Measurements from ENCODE around the gene C12orf60. TPM values are rescaled to one million over a fixed set of nuclear protein-coding genes. Genes with fewer than 3 reads are reported as not detected.
"Not testable (repeated sequence)": the region's sequence is repeated elsewhere in the genome, so short reads cannot be mapped to it uniquely, and the experiment has no call there.

The C12orf60 gene, protein sequence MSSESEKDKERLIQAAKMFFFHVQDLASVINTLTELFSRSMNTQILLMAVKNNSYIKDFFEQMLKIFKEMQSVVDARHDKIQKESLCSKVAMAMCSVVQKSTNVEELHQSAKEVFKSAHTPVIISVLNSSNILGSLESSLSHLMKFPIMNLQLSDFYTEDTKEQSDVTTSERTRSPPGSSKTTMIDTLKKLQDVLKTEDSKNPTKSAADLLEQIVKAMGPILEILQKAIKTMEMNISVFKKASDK
- total RNA-seq (1 to 10 TPM in 3 of 7 donors, under 1 TPM in 4; 0.60 to 1.2 (median 0.82) TPM), polyA plus RNA-seq (1 to 10 TPM in 1 of 2 donors, under 1 TPM in 1; 0.50 to 1.9 TPM)
- long read RNA-seq, donor 1, partial matches to known transcripts = 0 of 1 reads
- long read RNA-seq, donor 1, other reads (novel, unspliced or antisense) = 0 of 1 reads
- long read RNA-seq, donor 2, partial matches to known transcripts = 18 of 131 reads
- long read RNA-seq, donor 2, other reads (novel, unspliced or antisense) = 112 of 131 reads
- long read RNA-seq, donor 3, partial matches to known transcripts = 0 of 2 reads
- long read RNA-seq, donor 3, other reads (novel, unspliced or antisense) = 2 of 2 reads

- H3K4me1 ChIP-seq (ENCODE audit: insufficient read depth) = no peaks in the 10 kb centered on the region
- peak; percentile 89 to 96 (median 91) for DNase-seq
- peak within 1 kb of the TSS; percentile 64 to 85 for H3K27ac ChIP-seq
- 0 to 1% (median 0%) methylated on average over 50 of the region's 50 CpGs for WGBS, 3 donors
- TF ChIP-seq CTCF (IDR thresholded peaks at IDR 0.05) (no peak), POLR2A (IDR thresholded peaks at IDR 0.05) (peak; percentile 77), EP300 (IDR thresholded peaks at IDR 0.05) (no peak)
- intact Hi-C loops (cut with DNase I) = no loop called here
- no peaks in the 10 kb centered on the region for H3K27me3 ChIP-seq
- H3K36me3 ChIP-seq = no peaks in the 10 kb centered on the region
- peak within 1 kb of the TSS; percentile 99 for H3K4me3 ChIP-seq
- H3K9me3 ChIP-seq = no peaks in the 10 kb centered on the region
Observed at GRCh38 chr12:14803011-14803829, at the start of gene C12orf60, which contains the start of gene WBP11. TSS of gene C12orf60 (plus strand) at chr12:14803670. CDS start at chr12:14822936, 19,266 bp downstream. TSS of gene WBP11 (minus strand) at chr12:14803478. CDS start at chr12:14801383, 2,095 bp downstream.

DNA sequence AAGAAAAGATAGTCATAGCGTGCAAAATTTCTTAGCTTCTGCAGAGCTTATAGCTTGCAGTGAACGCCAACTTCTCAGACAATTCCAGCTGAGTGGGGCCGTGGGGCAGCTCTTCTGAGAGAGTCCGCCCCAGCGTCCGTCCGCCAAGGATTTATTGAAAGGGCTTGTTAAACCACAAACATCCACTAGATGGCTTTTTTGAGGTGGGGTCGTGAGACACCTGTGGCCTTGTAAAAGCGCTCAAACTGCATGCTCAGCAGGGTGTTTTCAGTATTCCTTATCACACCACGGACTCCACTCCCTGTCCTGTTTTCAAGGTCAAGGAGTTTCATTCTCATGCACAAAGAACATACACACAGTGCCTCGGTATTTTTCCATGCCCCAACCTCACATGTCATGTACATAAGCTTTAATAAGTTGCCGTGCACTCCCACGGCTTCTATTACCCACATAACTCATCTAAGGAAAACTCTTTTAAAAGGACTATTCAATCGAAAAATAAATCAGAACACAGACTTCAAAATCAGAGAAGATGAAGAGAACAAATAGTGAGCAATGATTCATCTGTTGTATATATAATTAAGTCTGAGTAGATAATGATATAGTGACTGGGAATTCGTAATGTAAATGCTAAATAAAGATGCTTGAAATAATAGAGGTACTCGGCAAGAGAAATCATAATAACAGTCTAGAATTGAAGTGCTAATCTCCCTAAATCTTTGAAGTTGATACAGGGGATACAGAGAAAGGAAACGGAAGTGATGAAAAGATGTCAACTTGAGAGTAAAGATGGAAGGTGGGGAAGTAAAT is 46.9 kb upstream of the C12orf60 start:
- no peak overlapping the region for H3K27ac ChIP-seq
- DNase-seq = peak in 3 of 5 donors; percentile 23 to 49 (median 28)
- no peak overlapping the region for H3K4me3 ChIP-seq
- H3K27me3 ChIP-seq = no peaks in the 10 kb centered on the region
- peaks cover 3% of the 10 kb centered on the region for H3K4me1 ChIP-seq (ENCODE audit: insufficient read depth)
- intact Hi-C loops (cut with DNase I) = loop anchor here in 1 of 4 donors (10.0 kb wide), 1 partner anchor 522 kb away; no protein-coding TSS in a partner anchor
- TF ChIP-seq CTCF (IDR thresholded peaks at IDR 0.05) = no peak
- no peak for TF ChIP-seq POLR2A (IDR thresholded peaks at IDR 0.05)
- no peak for TF ChIP-seq EP300 (IDR thresholded peaks at IDR 0.05)
- WGBS, 3 donors = 12 to 28% (median 14%) methylated on average over 17 of the region's 17 CpGs
- no peaks in the 10 kb centered on the region for H3K36me3 ChIP-seq
- H3K9me3 ChIP-seq = no peaks in the 10 kb centered on the region

DNA sequence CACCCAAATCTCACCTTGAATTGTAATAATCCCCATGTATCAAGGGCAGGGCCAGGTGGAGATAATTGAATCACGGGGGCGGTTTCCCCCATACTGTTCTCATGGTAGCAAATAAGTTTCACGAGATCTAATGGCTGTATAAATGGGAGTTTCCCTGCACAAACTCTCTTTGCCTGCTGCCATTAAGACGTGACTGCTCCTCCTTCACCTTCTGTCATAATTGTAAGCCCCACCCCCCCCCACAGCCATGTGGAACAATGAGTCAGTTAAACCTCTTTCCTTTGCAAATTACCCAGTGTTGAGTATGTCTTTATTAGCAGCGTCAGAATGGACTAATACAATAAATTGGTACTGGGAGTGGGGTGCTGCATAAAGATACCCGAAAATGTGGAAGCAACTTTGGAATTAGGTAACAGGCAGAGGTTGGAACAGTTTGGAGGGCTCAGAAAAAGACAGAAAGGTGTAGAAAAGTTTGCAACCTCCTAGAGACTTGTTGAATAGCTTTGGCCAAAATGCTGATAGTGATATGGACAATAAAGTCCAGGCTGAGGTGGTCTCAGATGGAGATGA is 43.7 kb upstream of the C12orf60 start:
- intact Hi-C loops (cut with DNase I) = loop anchor here in 2 of 4 donors (5.0 to 10.0 kb wide), 2 partner anchors 198 to 525 kb away; no protein-coding TSS in a partner anchor
- not testable (repeated sequence) for H3K27ac ChIP-seq; H3K4me1 ChIP-seq (ENCODE audit: insufficient read depth); H3K4me3 ChIP-seq; H3K36me3 ChIP-seq; DNase-seq; H3K27me3 ChIP-seq; H3K9me3 ChIP-seq
- 77 to 79% (median 79%) methylated on average over 6 of the region's 6 CpGs for WGBS, 3 donors

GRCh38 chr12:14765398-14765797 is 38.1 kb upstream of the C12orf60 start:
- H3K4me1 ChIP-seq (ENCODE audit: insufficient read depth) = no peaks in the 10 kb centered on the region
- TF ChIP-seq CTCF (IDR thresholded peaks at IDR 0.05) (no peak), EP300 (IDR thresholded peaks at IDR 0.05) (no peak), POLR2A (IDR thresholded peaks at IDR 0.05) (no peak)
- intact Hi-C loops (cut with DNase I) = no loop called here
- no peak for DNase-seq
- H3K9me3 ChIP-seq = no peaks in the 10 kb centered on the region
- H3K27ac ChIP-seq = no peak overlapping the region
- no peaks in the 10 kb centered on the region for H3K27me3 ChIP-seq
- WGBS, 3 donors = 94 to 99% (median 96%) methylated on average over 2 of the region's 2 CpGs
- H3K4me3 ChIP-seq = no peak overlapping the region
- H3K36me3 ChIP-seq = no peaks in the 10 kb centered on the region

- H3K27ac ChIP-seq; H3K4me3 ChIP-seq; H3K4me1 ChIP-seq (ENCODE audit: insufficient read depth); H3K36me3 ChIP-seq; H3K27me3 ChIP-seq; intact Hi-C loops (cut with DNase I); DNase-seq; H3K9me3 ChIP-seq: not testable (repeated sequence)
- WGBS, 3 donors = 95 to 98% (median 98%) methylated on average over 3 of the region's 3 CpGs
Observed at GRCh38 chr12:14766020-14766419, 37.5 kb upstream of the C12orf60 start.
